GM18526 (cell line): Measurements from ENCODE around the gene KLF18.

Experiments
- POLR2A ChIP-seq: IDR thresholded peaks from 3 replicates; pipeline ENCODE4 v1.6.1; 2011; ENCODE audit not compliant: insufficient read length; ENCODE audit errors: extremely low read depth

Gene KLF18

DNA sequence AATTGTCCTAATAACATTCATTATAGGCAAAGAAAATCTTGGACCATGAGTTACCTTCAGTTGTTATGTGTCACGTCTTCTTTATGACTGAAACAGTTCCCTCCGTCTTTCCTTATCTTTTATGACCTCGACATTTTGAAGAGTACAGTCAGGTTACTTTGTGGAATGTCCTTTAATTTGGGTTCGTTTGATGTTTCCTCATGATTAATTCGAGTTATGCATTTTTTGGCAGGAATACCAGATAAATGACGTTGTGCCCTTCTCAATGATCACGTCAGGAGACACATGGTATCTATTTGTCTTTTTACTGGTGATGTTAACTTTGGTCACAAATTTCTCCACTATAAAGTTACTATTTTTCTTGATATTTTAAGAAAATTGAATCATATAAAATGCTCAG, 40.1 kb downstream of the KLF18 start:
- no peak for TF ChIP-seq POLR2A

GRCh38 chr1:44100183-44100868, 41.1 kb downstream of the KLF18 start:
- no peak for TF ChIP-seq POLR2A

GRCh38 chr1:44094047-44094446, 47.4 kb downstream of the KLF18 start:
- no peak for TF ChIP-seq POLR2A

DNA sequence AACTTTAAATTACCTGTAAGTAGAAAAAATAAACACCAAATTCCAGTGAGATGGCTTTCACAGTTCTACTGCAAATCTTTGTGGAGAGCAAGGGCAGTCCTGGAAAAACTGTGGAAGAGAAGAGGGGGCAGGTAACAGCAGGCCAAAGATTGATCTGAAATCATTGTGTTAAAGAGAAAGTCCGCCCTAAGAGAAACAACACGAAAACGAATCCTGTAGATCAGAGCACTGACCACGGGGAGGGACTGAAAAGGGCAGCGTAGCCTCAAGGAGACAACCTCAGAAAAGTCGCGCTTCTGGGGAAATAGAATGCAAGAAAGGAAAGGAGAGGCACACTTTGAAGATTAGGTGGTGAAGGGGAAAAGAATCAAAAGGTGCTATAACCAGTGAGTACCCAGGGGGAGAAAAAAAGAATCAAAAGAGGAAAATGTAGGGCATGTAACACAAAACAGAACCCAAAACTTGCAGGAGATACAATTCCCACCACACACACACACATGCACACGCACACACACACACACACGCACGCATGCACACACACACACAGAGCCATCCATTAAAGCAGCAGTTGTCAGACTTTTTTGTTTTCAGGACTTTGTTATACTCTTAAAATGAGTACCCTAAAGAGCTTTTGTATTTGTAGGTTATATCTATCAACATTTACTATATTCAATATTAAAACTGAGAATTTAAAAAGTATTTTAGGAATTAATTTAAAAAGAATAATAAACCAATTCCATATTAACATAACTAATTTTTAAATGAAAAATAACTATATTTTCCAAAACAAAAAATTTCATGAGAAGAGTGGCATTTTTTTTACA, 50.8 kb downstream of the KLF18 start:
- TF ChIP-seq POLR2A, result no peak

DNA sequence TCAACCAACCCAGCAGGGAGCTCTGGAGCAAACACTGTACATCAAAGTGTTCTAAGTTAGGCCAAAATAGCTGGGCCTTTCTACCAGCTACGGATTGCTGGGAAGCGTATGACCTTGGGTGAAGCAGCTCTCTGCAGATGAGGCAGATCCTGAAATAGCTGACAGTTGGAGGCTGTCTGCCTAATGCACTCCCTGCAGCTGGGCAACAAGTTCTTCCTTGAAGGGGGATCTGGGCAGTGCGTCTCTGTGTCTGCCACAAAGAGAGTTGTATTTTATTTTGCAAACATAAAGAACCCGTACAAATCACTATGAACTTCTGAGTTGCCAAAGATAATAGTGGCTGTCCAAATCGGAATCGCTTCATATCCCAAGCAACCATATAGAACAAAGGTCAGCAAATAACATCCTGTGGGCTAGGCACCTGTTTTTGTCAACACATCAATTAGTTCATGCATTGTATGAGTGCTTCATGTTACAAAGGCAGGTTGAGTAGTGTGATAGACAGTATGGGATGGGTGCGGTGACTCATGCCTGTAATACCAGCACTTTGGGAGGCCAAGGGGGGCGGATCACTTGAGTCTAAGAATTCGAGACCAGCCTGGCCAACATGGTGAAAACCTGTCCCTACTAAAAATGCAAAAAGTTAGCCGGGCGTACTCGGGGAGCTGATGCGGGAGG, 51.9 kb downstream of the KLF18 start:
- no peak for TF ChIP-seq POLR2A
